ENCODE results near the gene ZNF227. TPM values are rescaled to one million over a fixed set of nuclear protein-coding genes. Genes with fewer than 3 reads are reported as not detected.

ZNF227 gene
- polyA plus RNA-seq, 1 donor from 2014 or later = 25.5 TPM

DNA sequence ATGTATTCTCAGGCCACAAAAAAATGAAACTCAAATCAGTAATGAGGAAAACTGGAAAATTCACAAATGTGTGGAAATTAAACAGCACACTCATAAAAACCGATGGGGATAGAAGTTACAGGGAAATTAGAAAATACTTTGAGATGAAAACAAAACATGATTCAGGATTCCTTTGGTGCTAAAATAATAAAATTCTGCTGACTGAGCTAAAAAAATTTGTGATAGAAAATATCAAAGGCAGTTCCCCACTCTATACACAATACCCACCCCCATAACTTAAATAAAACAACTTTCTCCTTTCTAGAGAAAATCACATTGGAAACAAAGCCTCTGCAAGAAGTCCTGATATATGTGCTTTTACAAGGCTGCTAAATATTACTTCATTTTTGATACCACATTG, 45.8 kb downstream of the ZNF227 start:
- Histone ChIP-seq H3K9me3 (ENCODE audit: low read length) (peaks cover 8% of the 10 kb centered on the region), H3K9me2 (ENCODE audit: insufficient read depth, low read length) (no peaks in the 10 kb centered on the region), H3K4me2 (ENCODE audit: low read length) (no peak overlapping the region), H3K9ac (ENCODE audit: low read length) (no peak overlapping the region), H3K4me3 (ENCODE audit: low read length) (no peak overlapping the region), H2AFZ (ENCODE audit: low read depth, low read length) (no peak overlapping the region), H4K20me1 (ENCODE audit: insufficient read depth) (no peaks in the 10 kb centered on the region), H3K27me3 (ENCODE audit: insufficient read depth, low read depth, low read length) (no peaks in the 10 kb centered on the region), H3F3A (ENCODE audit: insufficient read depth, low read length, poor library complexity, severe bottlenecking) (no peaks in the 10 kb centered on the region), H3K36me3 (ENCODE audit: insufficient read depth, low read length) (no peaks in the 10 kb centered on the region), H3K79me2 (replicated peaks; ENCODE audit: insufficient read depth, low read length) (no peaks in the 10 kb centered on the region), H3K27ac (ENCODE audit: low read length) (no peak overlapping the region)
- TF ChIP-seq, protein P1, sequence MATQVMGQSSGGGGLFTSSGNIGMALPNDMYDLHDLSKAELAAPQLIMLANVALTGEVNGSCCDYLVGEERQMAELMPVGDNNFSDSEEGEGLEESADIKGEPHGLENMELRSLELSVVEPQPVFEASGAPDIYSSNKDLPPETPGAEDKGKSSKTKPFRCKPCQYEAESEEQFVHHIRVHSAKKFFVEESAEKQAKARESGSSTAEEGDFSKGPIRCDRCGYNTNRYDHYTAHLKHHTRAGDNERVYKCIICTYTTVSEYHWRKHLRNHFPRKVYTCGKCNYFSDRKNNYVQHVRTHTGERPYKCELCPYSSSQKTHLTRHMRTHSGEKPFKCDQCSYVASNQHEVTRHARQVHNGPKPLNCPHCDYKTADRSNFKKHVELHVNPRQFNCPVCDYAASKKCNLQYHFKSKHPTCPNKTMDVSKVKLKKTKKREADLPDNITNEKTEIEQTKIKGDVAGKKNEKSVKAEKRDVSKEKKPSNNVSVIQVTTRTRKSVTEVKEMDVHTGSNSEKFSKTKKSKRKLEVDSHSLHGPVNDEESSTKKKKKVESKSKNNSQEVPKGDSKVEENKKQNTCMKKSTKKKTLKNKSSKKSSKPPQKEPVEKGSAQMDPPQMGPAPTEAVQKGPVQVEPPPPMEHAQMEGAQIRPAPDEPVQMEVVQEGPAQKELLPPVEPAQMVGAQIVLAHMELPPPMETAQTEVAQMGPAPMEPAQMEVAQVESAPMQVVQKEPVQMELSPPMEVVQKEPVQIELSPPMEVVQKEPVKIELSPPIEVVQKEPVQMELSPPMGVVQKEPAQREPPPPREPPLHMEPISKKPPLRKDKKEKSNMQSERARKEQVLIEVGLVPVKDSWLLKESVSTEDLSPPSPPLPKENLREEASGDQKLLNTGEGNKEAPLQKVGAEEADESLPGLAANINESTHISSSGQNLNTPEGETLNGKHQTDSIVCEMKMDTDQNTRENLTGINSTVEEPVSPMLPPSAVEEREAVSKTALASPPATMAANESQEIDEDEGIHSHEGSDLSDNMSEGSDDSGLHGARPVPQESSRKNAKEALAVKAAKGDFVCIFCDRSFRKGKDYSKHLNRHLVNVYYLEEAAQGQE (IDR thresholded peaks at IDR 0.05; ENCODE audit: borderline replicate concordance) = no peak
- TF ChIP-seq SMC3 (conservative IDR thresholded peaks at IDR 0.05; ENCODE audit: poor library complexity) (no peak), MXI1 (conservative IDR thresholded peaks at IDR 0.05; ENCODE audit: poor library complexity, severe bottlenecking) (no peak), EP300 (conservative IDR thresholded peaks at IDR 0.05; ENCODE audit: poor library complexity, severe bottlenecking) (no peak), RAD21 (conservative IDR thresholded peaks at IDR 0.05) (no peak), POLR2AphosphoS5 (IDR thresholded peaks at IDR 0.05) (no peak), CTCF (IDR thresholded peaks at IDR 0.05; ENCODE audit: poor library complexity, severe bottlenecking) (no peak), TAF1 (IDR thresholded peaks at IDR 0.05; ENCODE audit: low read depth) (no peak), EZH2 (IDR thresholded peaks at IDR 0.05; ENCODE audit: borderline replicate concordance, insufficient read depth, low read length, poor library complexity, severe bottlenecking) (no peak)

- H3K36me3 ChIP-seq (ENCODE audit: insufficient read depth, low read length) = no peaks in the 10 kb centered on the region
- H3K4me3 ChIP-seq (ENCODE audit: low read length) = peak overlapping the region; percentile 68
- peaks cover 8% of the 10 kb centered on the region for H3K9me3 ChIP-seq (ENCODE audit: low read length)
- TF ChIP-seq CTCF (IDR thresholded peaks at IDR 0.05; ENCODE audit: poor library complexity, severe bottlenecking) = no peak
- no peak for TF ChIP-seq EZH2 (IDR thresholded peaks at IDR 0.05; ENCODE audit: borderline replicate concordance, insufficient read depth, low read length, poor library complexity, severe bottlenecking)
- no peak for TF ChIP-seq TAF1 (IDR thresholded peaks at IDR 0.05; ENCODE audit: low read depth)
- no peak for TF ChIP-seq POLR2AphosphoS5 (IDR thresholded peaks at IDR 0.05)
- TF ChIP-seq, protein P1 (IDR thresholded peaks at IDR 0.05; ENCODE audit: borderline replicate concordance) = no peak
- H3K9ac ChIP-seq (ENCODE audit: low read length) = no peak overlapping the region
- H3K79me2 ChIP-seq (replicated peaks; ENCODE audit: insufficient read depth, low read length) = no peaks in the 10 kb centered on the region
- no peak overlapping the region for H2AFZ ChIP-seq (ENCODE audit: low read depth, low read length)
- H3K4me2 ChIP-seq (ENCODE audit: low read length) = no peak overlapping the region
- H4K20me1 ChIP-seq (ENCODE audit: insufficient read depth) = no peaks in the 10 kb centered on the region
- H3F3A ChIP-seq (ENCODE audit: insufficient read depth, low read length, poor library complexity, severe bottlenecking) = no peaks in the 10 kb centered on the region
- no peaks in the 10 kb centered on the region for H3K9me2 ChIP-seq (ENCODE audit: insufficient read depth, low read length)
- H3K27me3 ChIP-seq (ENCODE audit: insufficient read depth, low read depth, low read length) = no peaks in the 10 kb centered on the region
- H3K27ac ChIP-seq (ENCODE audit: low read length) = no peak overlapping the region
These were observed 46.6 kb downstream of the ZNF227 start for GRCh38 chr19:44258835-44259413.
